ENCODE results near the gene LAMB1.

DNA sequence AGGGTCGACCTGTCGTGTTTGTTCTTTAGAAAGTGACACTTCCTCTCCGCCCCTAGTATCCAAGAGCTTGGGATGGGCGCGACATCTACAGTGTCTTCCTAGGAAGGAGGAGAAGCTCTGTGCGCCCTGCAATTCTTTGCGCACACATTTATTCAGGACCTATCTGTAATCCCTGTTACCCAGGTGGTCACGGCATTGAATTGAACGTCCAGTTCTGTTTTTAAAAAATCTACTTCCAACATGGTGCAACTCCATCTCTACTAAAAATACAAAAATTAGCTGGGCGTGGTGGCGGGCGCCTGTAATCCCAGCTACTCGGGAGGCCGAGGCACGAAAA, 606 bp upstream of the LAMB1 start:
- TF ChIP-seq EZH2phosphoT487 (IDR thresholded peaks at IDR 0.05; ENCODE audit: low read depth, severe bottlenecking, unreplicated experiment) (no peak), CTCF (IDR thresholded peaks at IDR 0.05; ENCODE audit: poor library complexity) (no peak), EZH2 (IDR thresholded peaks at IDR 0.05; ENCODE audit: borderline replicate concordance) (no peak)
